IgD-negative memory B cell (primary cell): ENCODE measurements around the gene BANP. TPM values are rescaled to one million over a fixed set of nuclear protein-coding genes. Genes with fewer than 3 reads are reported as not detected.
"Not testable (repeated sequence)": the region's sequence is repeated elsewhere in the genome, so short reads cannot be mapped to it uniquely, and the experiment has no call there.

ENCODE experiments used
- H3K27ac Mint-ChIP-seq, 3 donors: one replicate each; pipeline ENCODE4 v1.8.0; 2020 to 2022; ENCODE audit warnings: mild to moderate bottlenecking in 3 of 3, mixed read lengths in 3 of 3, moderate library complexity in 1 of 3
- H3K27me3 Mint-ChIP-seq: one replicate; pipeline ENCODE4 v1.8.0; 2021; ENCODE audit warnings: mixed read lengths
- H3K36me3 Mint-ChIP-seq: one replicate; pipeline ENCODE4 v1.8.0; 2020; ENCODE audit warnings: mild to moderate bottlenecking, mixed read lengths
- H3K4me1 Mint-ChIP-seq, 3 donors: one replicate each; pipeline ENCODE4 v1.8.0; 2020 to 2022; ENCODE audit warnings: mixed read lengths in 3 of 3, mild to moderate bottlenecking in 1 of 3
- H3K4me3 Mint-ChIP-seq, 4 donors: one replicate each; pipeline ENCODE4 v1.8.0; 2020 to 2022; ENCODE audit warnings: mild to moderate bottlenecking in 4 of 4, mixed read lengths in 4 of 4, moderate library complexity in 3 of 4
- H3K9me3 Mint-ChIP-seq, 3 donors: one replicate each; pipeline ENCODE4 v1.8.0; 2020 to 2021; ENCODE audit warnings: mixed read lengths in 3 of 3, mild to moderate bottlenecking in 1 of 3
- polyA plus RNA-seq: library from polyadenylated mRNA; unstranded; fragments of 300-500 nt; fragmentation: Illumina TruSeq; gene quantifications from one replicate; pipeline ENCODE4 v1.2.3, GENCODE V29; 2021

BANP gene
- polyA plus RNA-seq, 1 donor from 2014 or later: 37.3 TPM

DNA sequence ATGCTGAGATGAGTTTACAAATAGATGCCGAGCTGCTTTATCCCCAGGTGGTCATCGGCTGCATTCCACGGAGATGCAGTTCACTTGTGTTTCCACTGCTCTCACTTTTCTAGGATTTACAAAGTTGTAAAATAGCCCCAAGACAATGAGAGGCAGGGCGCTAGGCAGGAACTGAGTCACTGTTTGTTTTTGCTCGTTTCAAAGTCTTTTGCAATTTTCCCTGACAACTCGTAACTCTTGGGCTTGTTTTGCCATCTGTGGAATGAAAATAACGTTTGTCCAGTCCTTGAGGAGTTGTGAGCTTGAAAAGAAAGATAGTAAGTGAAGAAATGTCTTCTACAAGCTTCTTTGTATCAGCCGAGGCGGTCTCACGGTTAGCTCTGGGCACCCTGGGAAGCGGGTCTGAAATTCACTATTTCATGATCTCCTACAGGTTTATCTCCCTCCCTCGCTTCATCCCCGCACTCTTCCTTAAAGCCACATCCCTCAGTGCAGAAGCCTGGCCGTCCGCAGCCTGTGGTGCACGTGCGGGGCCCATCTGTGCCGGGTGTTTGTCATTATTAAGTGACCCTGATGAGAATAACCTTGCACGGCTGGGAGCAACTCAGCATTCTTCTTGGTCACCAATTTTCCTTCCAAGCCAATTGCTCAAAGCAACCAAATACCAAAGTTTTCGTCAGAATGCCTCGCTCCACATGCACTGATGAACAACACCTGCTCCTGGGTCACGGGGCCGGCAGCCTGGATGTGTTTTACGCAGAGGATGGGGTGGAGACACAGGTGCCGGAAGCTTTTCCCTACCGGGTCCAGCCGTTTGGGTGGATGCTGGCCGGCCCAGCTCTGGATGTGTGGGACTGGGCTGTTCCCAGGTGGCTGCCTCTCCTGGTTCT, 167.9 kb downstream of the BANP start:
- H3K4me1 Mint-ChIP-seq: not testable (repeated sequence)

DNA sequence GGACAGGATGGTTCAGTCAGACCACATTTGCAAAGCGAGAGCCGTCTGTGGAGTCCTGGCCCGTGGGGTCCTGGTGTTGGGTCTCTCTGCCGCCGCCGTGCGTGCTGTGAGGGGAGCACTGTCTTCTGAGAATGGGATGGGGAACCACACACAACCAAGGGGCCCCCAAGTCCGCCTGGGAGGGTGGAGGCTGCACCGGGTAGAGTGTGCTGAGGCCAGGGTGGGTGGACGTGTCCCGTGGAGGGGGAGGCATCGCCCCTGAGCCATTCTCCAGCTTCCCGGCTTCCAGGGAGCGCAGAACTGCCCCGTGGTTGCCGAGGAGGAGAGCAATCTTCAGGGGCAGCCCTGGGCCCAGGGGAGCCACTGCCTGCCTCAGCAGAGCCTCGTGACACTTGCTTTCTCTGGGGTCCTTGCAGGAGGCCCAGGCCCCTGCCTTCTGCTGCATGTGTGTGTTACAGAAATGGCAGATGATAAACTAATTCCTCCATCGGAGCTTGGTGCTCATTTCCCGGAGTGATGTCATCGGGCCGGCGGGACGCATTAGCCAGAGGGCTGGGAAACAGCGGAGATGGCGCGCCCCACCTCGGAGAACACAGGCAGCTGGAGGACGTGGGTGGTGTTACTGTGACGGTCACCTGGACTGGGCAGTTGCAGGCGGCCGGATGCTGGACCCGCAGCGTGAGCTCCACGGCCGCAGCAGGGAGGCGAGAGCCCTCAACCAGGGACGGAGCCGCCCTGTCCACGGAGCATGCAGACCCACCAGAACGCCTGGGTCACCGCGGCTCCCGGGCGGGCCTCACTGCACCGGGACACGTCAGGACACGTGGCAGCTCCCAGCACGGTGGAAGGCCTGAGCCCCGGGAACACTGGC, 168.9 kb downstream of the BANP start:
- H3K36me3 Mint-ChIP-seq, H3K27ac Mint-ChIP-seq, H3K9me3 Mint-ChIP-seq, H3K4me3 Mint-ChIP-seq, H3K4me1 Mint-ChIP-seq: not testable (repeated sequence)
- H3K27me3 Mint-ChIP-seq: peaks cover 11% of the 10 kb centered on the region

More for the DNA sequence above, 167.9 kb downstream of the BANP start:
- not testable (repeated sequence) for H3K36me3 Mint-ChIP-seq, H3K27ac Mint-ChIP-seq, H3K9me3 Mint-ChIP-seq, H3K4me3 Mint-ChIP-seq
- peaks cover 18% of the 10 kb centered on the region for H3K27me3 Mint-ChIP-seq

DNA sequence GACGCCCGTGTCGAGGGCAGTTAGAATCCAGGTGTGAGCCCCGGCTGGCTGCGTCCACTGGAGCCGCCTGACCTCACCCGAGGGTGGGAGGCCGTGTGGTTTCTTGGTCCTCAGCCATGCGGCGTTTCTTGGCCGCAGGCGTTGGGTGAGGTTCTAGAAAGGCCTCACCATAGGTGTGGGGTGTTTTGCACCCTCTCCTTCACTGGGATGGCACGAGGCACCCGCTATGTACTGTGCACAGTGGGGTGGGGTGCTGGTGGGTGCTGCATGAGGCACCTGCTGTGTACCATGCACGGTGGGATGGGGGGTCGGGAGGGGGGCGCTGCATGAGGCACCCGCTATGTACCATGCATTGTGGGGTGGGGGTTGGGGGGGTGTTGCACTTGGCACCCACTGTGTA, 169.6 kb downstream of the BANP start:
- Mint-ChIP-seq H3K36me3 (peaks cover 2% of the 10 kb centered on the region), H3K4me3 (no peak overlapping the region), H3K9me3 (no peaks in the 10 kb centered on the region), H3K4me1 (no peaks in the 10 kb centered on the region), H3K27ac (no peak overlapping the region), H3K27me3 (peaks cover 9% of the 10 kb centered on the region)

DNA sequence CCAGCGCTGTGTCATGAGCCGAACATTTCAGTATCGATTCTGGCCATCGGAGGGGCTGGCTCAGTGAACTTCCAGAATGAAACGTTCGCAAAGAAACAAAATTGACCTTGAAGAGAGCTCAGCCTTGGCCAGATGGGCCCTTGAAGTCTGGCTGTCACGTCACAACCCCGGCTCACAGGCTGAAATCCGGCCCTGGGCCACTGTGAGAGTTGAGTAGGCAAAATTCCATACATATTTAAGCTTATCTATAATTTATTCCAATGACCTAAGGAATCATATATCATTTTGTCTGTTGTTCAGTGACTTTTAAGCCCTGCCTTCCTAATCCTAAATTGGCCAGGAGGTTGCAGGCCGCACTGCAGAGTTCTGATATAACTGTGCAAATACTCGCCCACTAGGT, 170.2 kb downstream of the BANP start:
- not testable (repeated sequence) for H3K4me3 Mint-ChIP-seq, H3K27ac Mint-ChIP-seq, H3K36me3 Mint-ChIP-seq

DNA sequence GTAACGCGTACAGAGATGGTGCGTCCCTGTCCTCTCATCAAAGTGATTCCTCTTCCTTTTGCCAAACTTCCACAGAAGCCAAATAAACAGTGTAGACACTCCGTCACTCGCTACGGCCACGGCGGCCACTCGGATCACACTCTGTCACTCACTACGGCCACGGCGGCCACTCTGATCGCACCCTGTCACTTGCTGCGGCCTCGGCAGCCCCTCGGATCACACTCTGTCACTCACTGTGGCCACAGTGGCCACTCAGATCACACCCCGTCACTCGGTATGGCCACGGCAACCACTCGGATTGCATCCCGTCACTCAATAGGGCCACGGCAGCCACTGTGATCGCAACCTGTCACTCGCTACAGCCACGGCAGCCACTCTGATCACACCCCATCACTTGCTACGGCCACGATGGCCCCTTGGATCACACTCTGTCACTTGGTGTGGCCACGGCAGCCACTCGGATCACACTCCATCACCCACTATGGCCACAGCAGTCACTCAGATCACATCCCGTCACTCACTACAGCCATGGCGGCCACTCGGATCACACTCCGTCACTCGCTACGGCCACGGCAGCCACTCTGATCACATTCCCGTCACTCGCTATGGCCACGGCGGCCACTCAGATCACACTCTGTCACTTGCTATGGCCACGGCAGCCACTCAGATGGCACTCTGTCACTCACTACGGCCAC, 170.8 kb downstream of the BANP start:
- peaks cover 7% of the 10 kb centered on the region for H3K27me3 Mint-ChIP-seq
- no peaks in the 10 kb centered on the region for H3K4me1 Mint-ChIP-seq
- H3K9me3 Mint-ChIP-seq: no peaks in the 10 kb centered on the region
- H3K27ac Mint-ChIP-seq: no peak overlapping the region
- peaks cover 2% of the 10 kb centered on the region for H3K36me3 Mint-ChIP-seq
- no peak overlapping the region for H3K4me3 Mint-ChIP-seq

More for the DNA sequence above, 170.2 kb downstream of the BANP start:
- not testable (repeated sequence) for H3K4me1 Mint-ChIP-seq, H3K9me3 Mint-ChIP-seq, H3K27me3 Mint-ChIP-seq

Other genes with a start within 250 kb of the BANP start
- gene KLHDC4, start 185.4 kb upstream of the BANP start, polyA plus RNA-seq: 18.7 TPM
- 6.9 TPM for gene SLC7A5, start 81.9 kb upstream of the BANP start, polyA plus RNA-seq
- gene CA5A, start 14.9 kb upstream of the BANP start, polyA plus RNA-seq: not detected